Thyroid gland (tissue), 4 donors: Measurements from ENCODE around the gene JMJD1C. TPM values are rescaled to one million over a fixed set of nuclear protein-coding genes. Genes with fewer than 3 reads are reported as not detected.

Experiments
- DNase-seq, 2 donors: peaks; one replicate each; pipeline ENCODE4 v3.0.0-alpha.2; 2019
- H3K27ac ChIP-seq, 3 donors: fragments of 200-600 bp; sonication (generic); 1 replicate in 2 of 3; 2 replicates in 1 of 3; pipeline ENCODE4 v1.5.1; 2016 to 2019; ENCODE audit warnings: mild to moderate bottlenecking in 1 of 3, moderate library complexity in 1 of 3
- H3K27me3 ChIP-seq: fragments of 200-600 bp; sonication (generic); one replicate; pipeline ENCODE4 v1.5.1; 2019
- H3K36me3 ChIP-seq, 2 donors: fragments of 200-600 bp; sonication (generic); one replicate each; pipeline ENCODE4 v1.5.1; 2016 to 2019
- H3K4me1 ChIP-seq, 2 donors: fragments of 200-600 bp; sonication (generic); one replicate each; pipeline ENCODE4 v1.5.1; 2017 to 2019
- H3K4me3 ChIP-seq, 3 donors: fragments of 200-600 bp; sonication (generic); replicated peaks in 1 of 3; 1 replicate in 2 of 3; 2 replicates in 1 of 3; pipeline ENCODE4 v1.5.1; 2016; ENCODE audit warnings: mild to moderate bottlenecking in 1 of 3
- H3K9me3 ChIP-seq: fragments of 200-600 bp; sonication (generic); one replicate; pipeline ENCODE4 v1.5.1; 2017
- CTCF ChIP-seq, 6 experiments: fragments of 200-600 bp in 3 of 6; fragments of 450-650 bp in 3 of 6; sonication (generic) in 3 of 6; IDR thresholded peaks; one replicate each; pipeline ENCODE4 v1.5.1; 2016 to 2019; ENCODE audit warnings: antibody characterized with exemption in 6 of 6, mild to moderate bottlenecking in 2 of 6, inconsistent platforms in 1 of 6, moderate library complexity in 1 of 6
- POLR2A ChIP-seq, 2 donors: fragments of 450-650 bp; IDR thresholded peaks; one replicate each; pipeline ENCODE4 v1.6.1; 2017; ENCODE audit warnings: antibody characterized with exemption in 2 of 2, mild to moderate bottlenecking in 2 of 2, moderate library complexity in 1 of 2
- WGBS, 2 donors: methylation state at CpG; one replicate each; pipeline ENCODE4 v1.1.5; 2017; 5-methylcytosine and 5-hydroxymethylcytosine counted together
- intact Hi-C: fragments of 100-400 bp; cut with DNase I; formaldehyde crosslinking; loops from one replicate; pipeline ENCODE4 v1.15.1; 2023
- total RNA-seq, 4 donors: library from RNA; depleted of rRNA; stranded (reverse); fragments of >200 nt; gene quantifications; one replicate each; pipeline ENCODE4 v1.2.3, GENCODE V29; 2016

The JMJD1C gene
- total RNA-seq, 4 donors from 2014 or later, result 120 to 168 (median 136) TPM

GRCh38 chr10:63454631-63455030 is 11.1 kb downstream of the JMJD1C start:
- no peaks in the 10 kb centered on the region for H3K9me3 ChIP-seq
- TF ChIP-seq CTCF (IDR thresholded peaks at IDR 0.05), result no peak
- TF ChIP-seq POLR2A (IDR thresholded peaks at IDR 0.05), result no peak
- no peak for DNase-seq
- H3K27me3 ChIP-seq, result no peaks in the 10 kb centered on the region
- H3K4me3 ChIP-seq, result no peak overlapping the region
- 50 to 96% methylated on average over 2 of the region's 2 CpGs for WGBS, 2 donors
- H3K4me1 ChIP-seq, result peaks cover 0 to 7% of the 10 kb centered on the region in 2 donors
- intact Hi-C loops, result no loop called here
- no peak overlapping the region for H3K27ac ChIP-seq
- H3K36me3 ChIP-seq, result no peaks in the 10 kb centered on the region

GRCh38 chr10:63452524-63452923 is 13.3 kb downstream of the JMJD1C start:
- no peak for TF ChIP-seq POLR2A (IDR thresholded peaks at IDR 0.05)
- no peak for TF ChIP-seq CTCF (IDR thresholded peaks at IDR 0.05)
- H3K36me3 ChIP-seq, result no peaks in the 10 kb centered on the region
- no peaks in the 10 kb centered on the region for H3K27me3 ChIP-seq
- H3K9me3 ChIP-seq, result no peaks in the 10 kb centered on the region
- intact Hi-C loops, result no loop called here
- no peak overlapping the region for H3K27ac ChIP-seq
- peaks cover 0 to 7% of the 10 kb centered on the region in 2 donors for H3K4me1 ChIP-seq
- H3K4me3 ChIP-seq, result no peak overlapping the region
- no peak for DNase-seq

GRCh38 chr10:63446716-63447440 is 18.9 kb downstream of the JMJD1C start:
- no peak for DNase-seq
- H3K4me1 ChIP-seq, result peaks cover 4 to 6% of the 10 kb centered on the region in 2 donors
- H3K9me3 ChIP-seq, result no peaks in the 10 kb centered on the region
- H3K4me3 ChIP-seq, result no peak overlapping the region
- 91 to 94% methylated on average over 1 of the region's 1 CpG for WGBS, 2 donors
- H3K27ac ChIP-seq, result no peak overlapping the region
- intact Hi-C loops, result no loop called here
- TF ChIP-seq CTCF (IDR thresholded peaks at IDR 0.05) (no peak), POLR2A (IDR thresholded peaks at IDR 0.05) (no peak)
- H3K36me3 ChIP-seq, result no peaks in the 10 kb centered on the region
- no peaks in the 10 kb centered on the region for H3K27me3 ChIP-seq

- Histone ChIP-seq H3K9me3 (no peaks in the 10 kb centered on the region), H3K4me3 (no peak overlapping the region), H3K36me3 (no peaks in the 10 kb centered on the region), H3K4me1 (peaks cover 6 to 15% of the 10 kb centered on the region in 2 donors), H3K27ac (no peak overlapping the region), H3K27me3 (no peaks in the 10 kb centered on the region)
- intact Hi-C loops, result no loop called here
- 86 to 87% methylated on average over 3 of the region's 3 CpGs for WGBS, 2 donors
- no peak for TF ChIP-seq CTCF (IDR thresholded peaks at IDR 0.05)
- no peak for TF ChIP-seq POLR2A (IDR thresholded peaks at IDR 0.05)
- DNase-seq, result no peak
Measured at GRCh38 chr10:63441404-63441803, 24.4 kb downstream of the JMJD1C start.

- H3K27me3 ChIP-seq, result no peaks in the 10 kb centered on the region
- no peak for TF ChIP-seq POLR2A (IDR thresholded peaks at IDR 0.05)
- TF ChIP-seq CTCF (IDR thresholded peaks at IDR 0.05), result no peak
- no peaks in the 10 kb centered on the region for H3K9me3 ChIP-seq
- peaks cover 14 to 27% of the 10 kb centered on the region in 2 donors for H3K4me1 ChIP-seq
- H3K36me3 ChIP-seq, result no peaks in the 10 kb centered on the region
- no peak overlapping the region for H3K27ac ChIP-seq
- intact Hi-C loops, result no loop called here
- no peak for DNase-seq
- no peak overlapping the region for H3K4me3 ChIP-seq
- WGBS, 2 donors, result 89 to 95% methylated on average over 3 of the region's 3 CpGs
Measured at GRCh38 chr10:63439607-63440006, 26.2 kb downstream of the JMJD1C start.
